HEK293 (cell line): ENCODE data around the gene LMAN1L.
A peak's percentile ranks its signal among the peaks of the same experiment; 100 is the strongest.

Source experiments
- CTCF ChIA-PET: fragments of 350-600 bp; formaldehyde crosslinking; extraction: SDS; loops from one replicate; lab custom pipeline; 2021; ENCODE audit warnings: antibody characterized with exemption; lab: Yijun Ruan, JAX
- POLR2A ChIA-PET: fragments of 300-600 bp; formaldehyde crosslinking; extraction: SDS; loops from one replicate; lab custom pipeline; 2020; ENCODE audit warnings: antibody characterized with exemption, inconsistent platforms; lab: Yijun Ruan, JAX
- H3K27ac ChIP-seq: fragments of 200-500 bp; sonication (Bioruptor generic); 2 replicates; pipeline ENCODE4 v1.5.1; 2014; ENCODE audit warnings: low read depth, low read length, control low read depth, inconsistent platforms; ENCODE audit errors: extremely low read depth
- H3K36me3 ChIP-seq, 2 experiments: fragments of 200-500 bp in 1 of 2; sonication (Bioruptor generic) in 1 of 2; 1 replicate in 1 of 2; 2 replicates in 1 of 2; pipeline ENCODE4 v1.5.1; 2014 to 2017; ENCODE audit warnings: inconsistent platforms in 2 of 2, low read length in 2 of 2; ENCODE audit not compliant: control insufficient read depth in 2 of 2, insufficient read depth in 1 of 2
- H3K4me1 ChIP-seq: fragments of 200-500 bp; sonication (Bioruptor generic); 2 replicates; pipeline ENCODE4 v1.5.1; 2014; ENCODE audit warnings: mild to moderate bottlenecking, low read length, inconsistent platforms; ENCODE audit not compliant: control insufficient read depth, insufficient read depth
- H3K4me3 ChIP-seq: 2 replicates; pipeline ENCODE4 v1.5.1; 2011; ENCODE audit warnings: low read depth, mild to moderate bottlenecking, control low read depth, low read length, moderate library complexity
- H3K9me3 ChIP-seq: fragments of 200-500 bp; sonication (Bioruptor generic); 2 replicates; pipeline ENCODE4 v1.5.1; 2014; ENCODE audit warnings: low read depth, low read length, inconsistent platforms; ENCODE audit not compliant: control insufficient read depth, insufficient read depth
- PRDM10 ChIP-seq: fragments of 450-650 bp; formaldehyde crosslinking; IDR thresholded peaks from 2 replicates; pipeline ENCODE4 v1.5.1; 2016; ENCODE audit warnings: missing biosample characterization, missing genetic modification characterization
- PRDM2 ChIP-seq: fragments of 450-650 bp; formaldehyde crosslinking; IDR thresholded peaks from 2 replicates; pipeline ENCODE4 v1.5.1; 2016; ENCODE audit warnings: missing biosample characterization, missing genetic modification characterization, borderline replicate concordance
- REST ChIP-seq: fragments of 450-650 bp; formaldehyde crosslinking; IDR thresholded peaks from 2 replicates; pipeline ENCODE4 v1.5.1; 2016; ENCODE audit warnings: missing biosample characterization, missing genetic modification characterization
- ZBTB1 ChIP-seq: fragments of 450-650 bp; formaldehyde crosslinking; IDR thresholded peaks from 2 replicates; pipeline ENCODE4 v1.5.1; 2016; ENCODE audit warnings: missing biosample characterization, missing genetic modification characterization
- ZFHX2 ChIP-seq: fragments of 450-650 bp; formaldehyde crosslinking; conservative IDR thresholded peaks from 2 replicates; pipeline ENCODE4 v1.5.1; 2016; ENCODE audit warnings: missing biosample characterization, missing genetic modification characterization
- ZNF10 ChIP-seq: fragments of 450-650 bp; formaldehyde crosslinking; IDR thresholded peaks from 2 replicates; pipeline ENCODE4 v1.5.1; 2017; ENCODE audit warnings: missing biosample characterization, missing genetic modification characterization
- ZNF175 ChIP-seq: fragments of 450-650 bp; formaldehyde crosslinking; IDR thresholded peaks from 2 replicates; pipeline ENCODE4 v1.5.1; 2016; ENCODE audit warnings: missing biosample characterization, missing genetic modification characterization
- ZNF37A ChIP-seq: fragments of 450-650 bp; IDR thresholded peaks from 2 replicates; pipeline ENCODE4 v1.5.1; 2018; ENCODE audit warnings: missing biosample characterization, missing genetic modification characterization
- ZNF391 ChIP-seq: fragments of 450-650 bp; formaldehyde crosslinking; IDR thresholded peaks from 2 replicates; pipeline ENCODE4 v1.5.1; 2016; ENCODE audit warnings: low read depth, missing biosample characterization, missing genetic modification characterization, borderline replicate concordance
- ZNF658 ChIP-seq: fragments of 450-650 bp; formaldehyde crosslinking; IDR thresholded peaks from 2 replicates; pipeline ENCODE4; 2016; ENCODE audit warnings: missing biosample characterization, missing genetic modification characterization
- ZNF837 ChIP-seq: fragments of 450-650 bp; formaldehyde crosslinking; IDR thresholded peaks from 2 replicates; pipeline ENCODE4 v1.5.1; 2016; ENCODE audit warnings: missing biosample characterization, missing genetic modification characterization
- TF ChIP-seq, protein P1 (sequence below): fragments of 450-650 bp; formaldehyde crosslinking; IDR thresholded peaks from 2 replicates; pipeline ENCODE4 v1.5.1; 2016; ENCODE audit warnings: missing biosample characterization, missing genetic modification characterization
- TF ChIP-seq, protein P2 (sequence below): fragments of 450-650 bp; formaldehyde crosslinking; IDR thresholded peaks from 2 replicates; pipeline ENCODE4 v1.5.1; 2016; ENCODE audit warnings: missing biosample characterization, missing genetic modification characterization

The LMAN1L gene

GRCh38 chr15:74826364-74826819 lies 13.8 kb downstream of the LMAN1L start, which contains the start of gene CPLX3:
CPLX3 (plus strand) TSS chr15:74826627; CDS start chr15:74826704, 77 bp downstream.
- ChIA-PET CTCF (interaction anchor here (0.6 to 8.3 kb wide), 6 partner anchors 9 to 205 kb away, joined by 3 to 63 read pairs (median 4); partner anchors contain the start of gene ULK3), POLR2A (no interaction called here)
- Histone ChIP-seq H3K4me1 (0 out of 2 replicates have a peak, but pooled peaks cover 2% of the 10 kb centered on the region), H3K27ac (no peak within 1 kb of the TSS), H3K4me3 (no peak within 1 kb of the TSS), H3K9me3 (no peaks in the 10 kb centered on the region), H3K36me3 (no peaks in the 10 kb centered on the region)
- TF ChIP-seq ZNF175 (tag by site-specific recombination), result no peak
- no peak for TF ChIP-seq ZBTB1 (tag by site-specific recombination)
- no peak for TF ChIP-seq PRDM10 (tag by site-specific recombination)
- TF ChIP-seq PRDM2 (tag by site-specific recombination), result no peak
- TF ChIP-seq, protein P1, sequence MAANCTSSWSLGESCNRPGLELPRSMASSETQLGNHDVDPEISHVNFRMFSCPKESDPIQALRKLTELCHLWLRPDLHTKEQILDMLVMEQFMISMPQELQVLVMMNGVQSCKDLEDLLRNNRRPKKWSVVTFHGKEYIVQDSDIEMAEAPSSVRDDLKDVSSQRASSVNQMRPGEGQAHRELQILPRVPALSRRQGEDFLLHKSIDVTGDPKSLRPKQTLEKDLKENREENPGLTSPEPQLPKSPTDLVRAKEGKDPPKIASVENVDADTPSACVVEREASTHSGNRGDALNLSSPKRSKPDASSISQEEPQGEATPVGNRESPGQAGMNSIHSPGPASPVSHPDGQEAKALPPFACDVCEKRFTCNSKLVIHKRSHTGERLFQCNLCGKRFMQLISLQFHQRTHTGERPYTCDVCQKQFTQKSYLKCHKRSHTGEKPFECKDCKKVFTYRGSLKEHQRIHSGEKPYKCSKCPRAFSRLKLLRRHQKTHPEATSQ, result no peak
- TF ChIP-seq, protein P2, sequence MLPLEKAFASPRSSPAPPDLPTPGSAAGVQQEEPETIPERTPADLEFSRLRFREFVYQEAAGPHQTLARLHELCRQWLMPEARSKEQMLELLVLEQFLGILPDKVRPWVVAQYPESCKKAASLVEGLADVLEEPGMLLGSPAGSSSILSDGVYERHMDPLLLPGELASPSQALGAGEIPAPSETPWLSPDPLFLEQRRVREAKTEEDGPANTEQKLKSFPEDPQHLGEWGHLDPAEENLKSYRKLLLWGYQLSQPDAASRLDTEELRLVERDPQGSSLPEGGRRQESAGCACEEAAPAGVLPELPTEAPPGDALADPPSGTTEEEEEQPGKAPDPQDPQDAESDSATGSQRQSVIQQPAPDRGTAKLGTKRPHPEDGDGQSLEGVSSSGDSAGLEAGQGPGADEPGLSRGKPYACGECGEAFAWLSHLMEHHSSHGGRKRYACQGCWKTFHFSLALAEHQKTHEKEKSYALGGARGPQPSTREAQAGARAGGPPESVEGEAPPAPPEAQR (tag by site-specific recombination), result no peak
- TF ChIP-seq ZNF391 (tag by site-specific recombination), result no peak
- 0 out of 2 replicates have a peak, but pooled peaks have one; percentile 3 for TF ChIP-seq ZFHX2
- no peak for TF ChIP-seq ZNF37A (tag by site-specific recombination)
- peak; percentile 83 for TF ChIP-seq REST (tag by site-specific recombination)
- no peak for TF ChIP-seq ZNF658 (tag by site-specific recombination)
- TF ChIP-seq ZNF10 (tag by site-specific recombination), result no peak
- TF ChIP-seq ZNF837, result no peak
- TF ChIP-seq, all 188 proteins: peak for 2
